ENCODE data around the gene MTA3.
A peak's percentile ranks its signal among the peaks of the same experiment; 100 is the strongest.
"Not testable (repeated sequence)": the region's sequence is repeated elsewhere in the genome, so short reads cannot be mapped to it uniquely, and the experiment has no call there.

MTA3 gene

DNA sequence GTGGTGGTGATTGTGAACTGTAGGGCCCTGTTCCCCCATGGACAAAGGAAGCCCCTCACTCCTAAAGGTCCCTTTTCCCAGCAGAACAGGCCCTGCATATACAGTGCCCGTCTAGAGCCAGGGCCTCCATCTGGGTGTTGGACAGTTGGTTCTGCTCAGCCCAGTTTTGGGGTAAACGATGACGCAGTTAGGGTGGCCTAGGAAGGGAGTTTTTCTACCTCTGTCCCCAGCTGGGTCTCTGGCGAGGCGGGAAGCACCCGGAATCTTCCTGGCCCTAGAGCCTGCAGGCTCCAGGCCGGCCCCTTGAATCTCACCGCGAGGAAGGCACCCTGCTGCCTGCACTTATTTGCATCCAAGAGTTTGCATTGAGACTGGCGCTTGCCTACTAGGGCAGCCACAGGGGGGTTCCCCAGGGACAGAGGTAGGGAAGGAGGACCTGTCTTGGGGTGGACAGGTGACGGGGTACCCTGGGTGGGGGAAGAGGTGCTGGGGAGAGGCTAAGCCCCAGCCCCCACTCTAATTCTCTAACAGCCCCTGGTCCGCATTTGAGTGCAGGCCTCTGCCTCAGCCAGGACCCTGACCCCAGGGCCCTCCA lies 529 bp upstream of the MTA3 start:
- peak; percentile 85 for DNase-seq

DNA sequence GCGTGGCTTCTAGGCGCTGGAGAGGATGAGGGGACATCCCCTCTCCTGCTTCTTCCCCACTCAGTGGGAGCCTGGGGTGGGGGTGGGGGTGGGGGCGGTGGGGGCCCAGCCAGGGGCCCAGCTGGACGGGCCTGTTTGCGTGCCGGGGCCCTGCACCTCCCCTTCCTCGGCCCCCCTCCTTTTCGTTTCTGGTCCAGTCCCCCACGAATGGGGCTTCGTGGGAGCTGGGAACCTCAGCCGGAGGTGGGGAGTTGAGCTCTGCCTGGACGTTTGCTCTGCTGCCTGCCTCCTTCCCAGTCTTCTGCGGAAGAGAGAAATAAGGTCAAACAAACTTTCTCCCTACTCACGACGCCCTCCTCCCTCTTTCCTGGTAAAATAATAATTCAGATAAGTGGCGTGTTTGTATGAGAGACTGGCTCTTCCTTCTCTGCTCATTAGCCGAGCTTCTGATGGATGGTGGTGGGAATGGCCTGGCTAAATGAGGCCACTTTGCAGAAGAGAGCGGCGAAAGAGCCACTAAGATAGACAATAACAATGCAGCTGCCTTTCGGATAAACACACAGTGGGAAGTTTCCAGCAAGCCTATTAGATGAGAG lies 782 bp downstream of the MTA3 start:
- peak; percentile 76 for DNase-seq

DNA sequence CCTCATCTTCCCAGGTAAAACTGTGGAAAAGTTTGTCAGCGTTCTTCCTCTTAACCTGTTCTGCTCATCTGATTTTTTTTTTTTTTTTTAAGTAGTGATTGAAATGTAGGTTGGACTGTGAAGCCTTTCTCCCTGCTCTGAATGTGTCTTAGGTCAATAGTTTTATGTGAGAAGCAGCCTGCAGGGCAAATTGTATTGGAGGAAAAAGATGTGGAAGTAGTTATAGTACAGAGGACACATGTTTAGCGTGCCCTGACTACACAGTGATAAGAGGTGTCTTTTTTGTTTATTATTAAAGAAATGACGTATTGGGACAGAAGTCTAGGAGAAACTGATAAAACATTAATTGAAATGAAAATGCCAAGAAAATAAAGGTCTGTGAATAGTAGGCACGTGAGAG lies 1.5 kb downstream of the MTA3 start:
- DNase-seq: no peak

DNA sequence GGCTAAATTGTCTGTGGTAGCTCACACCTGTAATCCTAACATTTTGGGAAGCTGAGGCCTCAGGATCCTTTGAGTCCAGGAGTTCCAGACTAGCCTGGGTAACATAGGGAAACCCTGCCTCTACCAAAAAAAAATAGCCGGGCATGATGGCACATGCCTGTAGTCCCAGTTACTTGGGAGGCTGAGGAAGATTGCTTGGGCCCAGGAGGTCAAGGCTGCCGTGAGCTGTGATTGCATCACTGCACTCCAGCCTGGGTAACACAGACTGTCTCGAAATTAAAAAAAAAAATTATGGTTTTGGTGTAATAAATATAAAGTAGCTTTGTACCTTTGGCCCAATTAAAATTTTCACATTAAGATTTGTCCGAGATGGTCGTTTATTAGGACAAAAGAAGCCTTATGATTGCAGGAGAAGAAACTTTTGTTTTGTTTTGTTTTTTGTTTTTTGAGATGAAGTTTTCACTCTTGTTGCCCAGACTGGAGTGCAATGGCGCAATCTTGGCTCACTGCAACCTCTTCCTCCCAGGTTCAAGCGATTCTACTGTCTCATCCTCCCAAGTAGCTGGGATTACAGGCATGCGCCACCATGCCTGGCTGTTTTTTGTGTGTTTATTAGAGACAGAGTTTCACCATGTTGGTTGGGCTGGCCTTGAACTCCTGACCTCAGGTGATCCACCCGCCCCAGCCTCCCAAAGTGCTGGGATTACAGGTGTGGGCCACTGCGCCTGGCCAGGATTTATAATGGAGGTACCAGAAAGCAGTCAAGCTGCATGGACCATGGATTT lies 4.1 kb downstream of the MTA3 start:
- no peak for DNase-seq

DNA sequence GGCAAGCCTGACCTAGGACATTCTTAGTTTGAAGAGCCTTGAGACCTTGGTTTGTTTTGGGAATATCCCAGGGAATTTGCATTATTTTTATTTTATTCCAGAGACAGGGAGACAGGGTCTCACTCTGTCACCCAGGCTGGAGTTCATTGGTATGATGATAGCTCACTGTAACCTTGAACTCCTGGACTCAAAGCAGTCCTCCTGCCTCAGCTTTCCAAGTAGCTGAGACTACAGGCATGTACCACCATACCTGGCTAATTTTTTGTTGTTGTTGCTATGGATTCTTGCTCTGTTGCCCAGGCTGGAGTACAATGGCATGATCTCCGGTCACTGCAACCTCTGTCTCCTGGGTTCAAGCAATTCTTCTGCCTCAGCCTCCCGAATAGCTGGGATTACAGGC lies 4.8 kb downstream of the MTA3 start:
- DNase-seq: no peak

DNA sequence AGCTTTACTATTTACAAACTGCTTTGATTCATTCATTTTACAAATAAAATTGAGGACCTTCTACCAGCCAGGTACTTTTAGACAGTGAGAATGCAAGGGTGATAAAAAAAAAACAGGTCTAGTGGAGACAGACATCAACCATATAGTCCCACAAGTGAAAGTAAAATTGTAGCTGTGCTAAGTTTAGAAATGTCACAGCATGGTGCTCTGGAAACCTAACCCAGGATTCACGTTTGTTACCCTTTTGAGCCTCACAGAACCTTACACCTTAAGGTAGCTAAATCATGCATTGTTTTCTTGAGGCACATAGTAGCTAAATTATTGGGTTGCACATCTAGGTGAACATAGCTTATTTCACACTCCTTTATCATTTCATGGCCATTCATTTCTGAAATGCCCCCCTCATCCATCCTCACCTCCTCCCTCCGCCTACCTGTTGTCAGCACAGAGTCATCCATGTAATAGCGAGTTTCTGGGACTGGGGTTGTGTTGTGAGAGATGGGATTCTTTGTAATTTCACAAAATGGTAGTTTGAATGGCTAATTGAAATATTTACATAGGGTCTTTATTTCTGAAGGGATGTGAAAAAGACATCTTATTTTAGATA lies 7.1 kb downstream of the MTA3 start:
- DNase-seq: no peak

- peak; percentile 28 for DNase-seq
Measured at GRCh38 chr2:42578621-42579020, 10.2 kb downstream of the MTA3 start.

DNA sequence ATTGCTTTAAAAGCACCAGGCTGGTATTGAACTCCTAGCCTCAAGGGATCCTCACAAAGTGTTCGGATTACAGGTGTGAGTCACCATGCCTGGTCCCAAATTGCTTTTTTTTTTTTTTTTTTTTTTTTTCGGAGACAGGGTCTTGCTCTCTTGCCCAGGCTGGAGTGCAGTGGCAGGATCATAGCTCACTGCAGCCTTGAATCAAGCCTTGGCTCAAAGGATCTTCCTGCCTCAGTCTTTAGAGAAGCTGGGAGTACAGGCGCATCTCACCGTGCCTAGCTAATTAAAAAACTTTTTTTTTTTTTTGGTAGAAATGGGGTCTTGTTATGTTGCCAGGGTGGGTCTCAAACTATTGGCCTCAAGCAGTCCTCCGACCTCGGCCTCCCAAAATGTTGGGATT lies 12.8 kb downstream of the MTA3 start:
- no peak for DNase-seq

- not testable (repeated sequence) for DNase-seq
Measured at GRCh38 chr2:42584628-42585027, 16.2 kb downstream of the MTA3 start.

GRCh38 chr2:42585779-42586178 lies 17.3 kb downstream of the MTA3 start:
- DNase-seq: no peak

- DNase-seq: no peak
Measured at GRCh38 chr2:42587526-42588117, 19.2 kb downstream of the MTA3 start.

DNA sequence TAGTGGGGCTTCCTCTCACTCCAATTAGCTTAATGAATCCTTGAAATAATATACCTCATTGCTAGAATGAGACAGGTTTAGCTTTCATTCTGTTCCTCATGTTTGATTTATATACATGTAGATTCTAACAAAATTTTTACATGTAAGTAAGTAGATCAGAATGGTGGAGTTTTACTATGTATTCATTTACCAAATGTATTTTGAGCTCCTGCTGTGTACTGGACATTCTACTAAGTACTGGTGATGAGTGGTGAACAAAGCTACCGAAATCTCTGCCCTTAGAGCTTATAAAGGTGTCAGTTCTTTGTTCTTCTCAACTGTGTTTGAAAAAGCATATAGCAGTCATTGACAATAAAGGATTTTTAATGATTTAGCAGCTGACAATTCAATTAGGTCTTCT lies 19.7 kb downstream of the MTA3 start:
- no peak for DNase-seq

DNA sequence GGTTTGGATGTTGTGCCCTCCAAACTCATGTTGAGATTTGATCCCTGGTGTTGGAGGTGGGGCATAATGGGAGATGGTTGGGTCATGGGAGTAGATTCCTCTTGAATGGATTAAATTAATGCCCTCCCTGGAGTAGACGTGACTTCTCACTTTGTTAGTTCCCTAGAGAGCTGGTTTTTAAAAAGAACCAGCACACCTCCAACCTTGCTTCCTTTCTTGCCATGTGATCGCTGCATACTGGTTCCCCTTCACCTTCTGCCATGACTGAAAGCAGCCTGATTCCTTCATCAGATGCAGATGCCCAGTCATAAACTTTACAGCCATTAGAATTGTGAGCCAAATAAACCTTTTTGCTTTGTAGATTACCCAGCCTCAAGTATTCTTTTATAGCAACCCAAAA lies 21.7 kb downstream of the MTA3 start:
- DNase-seq: no peak

DNA sequence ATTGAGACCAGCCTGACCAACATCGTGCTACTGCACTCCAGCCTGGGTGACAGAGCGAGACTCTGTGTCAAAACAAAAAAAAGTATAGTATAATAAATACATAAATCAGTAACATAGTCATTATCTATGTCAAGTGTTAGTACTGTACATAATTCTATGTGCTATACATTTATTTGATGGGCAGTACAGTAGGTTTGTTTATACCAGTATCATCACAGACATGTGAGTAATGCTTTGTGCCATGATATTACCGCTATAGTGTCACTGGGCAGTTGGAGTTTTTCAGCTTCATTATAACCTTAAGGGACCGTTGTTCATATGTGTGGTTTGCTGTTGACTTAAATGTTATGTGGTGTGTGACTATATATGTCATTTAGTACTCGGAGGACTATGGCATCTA lies 24.9 kb downstream of the MTA3 start:
- no peak for DNase-seq

- no peak for DNase-seq
Measured at GRCh38 chr2:42598656-42599055, 30.2 kb downstream of the MTA3 start.

GRCh38 chr2:42601076-42601475 lies 32.6 kb downstream of the MTA3 start:
- no peak for DNase-seq

GRCh38 chr2:42602218-42602875 lies 33.9 kb downstream of the MTA3 start:
- no peak for DNase-seq

DNA sequence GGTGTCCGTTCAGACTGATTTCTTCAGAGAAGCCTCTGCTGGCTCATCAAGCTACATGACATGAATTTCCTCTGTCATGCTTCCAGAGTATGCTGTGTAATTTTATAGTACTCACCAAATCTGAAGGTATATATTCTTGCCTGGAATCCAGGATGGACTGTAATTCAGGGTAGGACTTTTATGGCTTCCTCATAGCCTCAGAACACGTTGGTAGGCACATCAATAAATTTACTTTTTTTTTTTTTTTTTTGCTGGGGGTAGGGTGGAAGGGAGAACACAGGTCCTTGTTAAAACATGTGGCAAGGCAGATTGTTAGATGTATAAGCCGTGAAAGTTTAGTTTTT lies 34.4 kb downstream of the MTA3 start:
- DNase-seq: no peak

- not testable (repeated sequence) for DNase-seq
Measured at GRCh38 chr2:42604341-42604867, 36.0 kb downstream of the MTA3 start.

GRCh38 chr2:42606166-42606565 lies 37.7 kb downstream of the MTA3 start:
- not testable (repeated sequence) for DNase-seq

DNA sequence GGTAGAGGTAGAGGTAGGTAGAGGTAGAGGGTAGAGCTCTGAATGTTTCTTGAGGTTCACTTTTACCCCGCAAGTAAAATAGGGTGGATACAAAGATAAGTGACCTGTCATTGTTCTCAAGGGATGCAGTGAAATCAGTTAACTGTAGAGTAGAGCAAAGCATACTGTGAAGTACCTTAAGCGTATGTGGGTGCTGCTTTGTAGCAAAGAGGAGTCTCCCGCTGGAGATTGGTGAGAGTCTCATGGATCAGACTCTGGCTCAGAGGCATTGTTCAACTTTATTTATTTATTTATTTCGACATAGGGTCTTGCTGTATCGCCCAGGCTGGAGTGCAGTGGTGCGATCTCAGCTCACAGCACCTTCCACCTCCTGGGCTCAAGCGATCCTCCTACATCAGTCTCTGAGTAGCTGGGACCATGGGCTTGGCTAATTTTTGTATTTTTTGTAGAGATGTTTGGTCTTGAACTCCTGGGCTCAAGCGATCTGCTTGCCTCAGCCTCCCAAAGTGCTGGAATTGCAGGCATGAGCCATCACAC lies 38.7 kb downstream of the MTA3 start:
- DNase-seq: no peak

DNA sequence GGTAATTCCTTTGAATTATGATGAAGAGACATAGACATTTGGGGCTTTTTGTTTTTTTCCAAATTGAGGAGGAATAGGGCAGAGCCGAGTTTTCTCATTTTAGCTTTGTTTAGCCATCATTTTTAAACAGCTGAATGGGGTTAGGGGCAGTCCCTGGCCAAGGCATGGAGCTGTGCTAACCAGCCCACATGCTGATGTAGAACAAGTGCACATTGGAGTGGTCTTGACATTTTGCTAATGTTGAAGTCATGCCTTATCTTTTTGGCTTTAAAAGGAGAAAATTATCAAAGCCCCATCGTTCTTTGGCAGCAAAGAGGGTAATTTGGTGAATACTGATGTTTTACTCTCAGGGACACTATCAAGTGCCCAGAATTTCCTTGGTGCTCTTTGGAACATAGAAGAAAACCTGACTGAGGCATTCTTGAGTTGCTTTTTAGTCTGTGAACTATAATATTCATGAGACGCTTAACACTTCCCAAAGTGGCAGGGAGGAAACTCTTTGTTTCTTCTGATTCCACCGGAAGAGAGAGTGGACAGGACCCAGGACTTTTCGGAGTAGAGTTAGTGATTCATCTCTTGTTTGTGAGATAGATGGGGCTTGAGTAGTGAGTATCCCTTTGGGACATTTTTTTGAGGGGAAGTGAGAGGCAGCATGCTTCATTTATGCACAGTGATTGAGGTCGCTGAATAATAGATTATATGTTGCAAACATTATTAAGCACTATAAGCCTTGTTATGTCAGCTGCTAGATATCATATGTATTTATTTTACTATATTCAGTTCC lies 45.0 kb downstream of the MTA3 start:
- no peak for DNase-seq

Data from retina (tissue), 1 donor.